GM20000 (cell line): ENCODE data around the gene IL13RA2.

Experiments used
- DNase-seq: peaks from one replicate; pipeline ENCODE4 v3.0.0; 2012; ENCODE audit warnings: low spot score
- CTCF ChIP-seq: IDR thresholded peaks from 2 replicates; pipeline ENCODE4 v1.5.1; 2012; ENCODE audit warnings: mild to moderate bottlenecking, control low read depth; ENCODE audit errors: extremely low read depth, missing control alignments

The IL13RA2 gene

GRCh38 chrX:114964374-114964773 is 53.0 kb downstream of the IL13RA2 start:
- TF ChIP-seq CTCF = no peak

GRCh38 chrX:114962209-114962608 is 55.2 kb downstream of the IL13RA2 start:
- no peak for DNase-seq
- TF ChIP-seq CTCF = no peak

More at GRCh38 chrX:114964374-114964773, 53.0 kb downstream of the IL13RA2 start:
- no peak for DNase-seq

GRCh38 chrX:114959729-114960128 is 57.7 kb downstream of the IL13RA2 start:
- DNase-seq = no peak
- TF ChIP-seq CTCF = no peak
